HPDE6-E6E7 (cell line): ENCODE data around the gene NFIA.
A peak's percentile ranks its signal among the peaks of the same experiment; 100 is the strongest.
"Not testable (repeated sequence)": the region's sequence is repeated elsewhere in the genome, so short reads cannot be mapped to it uniquely, and the experiment has no call there.

Experiments used
- DNase-seq: peaks from one replicate; pipeline ENCODE4 v3.0.0; 2011; ENCODE audit warnings: missing footprints; ENCODE audit errors: extremely low spot score

Gene NFIA

DNA sequence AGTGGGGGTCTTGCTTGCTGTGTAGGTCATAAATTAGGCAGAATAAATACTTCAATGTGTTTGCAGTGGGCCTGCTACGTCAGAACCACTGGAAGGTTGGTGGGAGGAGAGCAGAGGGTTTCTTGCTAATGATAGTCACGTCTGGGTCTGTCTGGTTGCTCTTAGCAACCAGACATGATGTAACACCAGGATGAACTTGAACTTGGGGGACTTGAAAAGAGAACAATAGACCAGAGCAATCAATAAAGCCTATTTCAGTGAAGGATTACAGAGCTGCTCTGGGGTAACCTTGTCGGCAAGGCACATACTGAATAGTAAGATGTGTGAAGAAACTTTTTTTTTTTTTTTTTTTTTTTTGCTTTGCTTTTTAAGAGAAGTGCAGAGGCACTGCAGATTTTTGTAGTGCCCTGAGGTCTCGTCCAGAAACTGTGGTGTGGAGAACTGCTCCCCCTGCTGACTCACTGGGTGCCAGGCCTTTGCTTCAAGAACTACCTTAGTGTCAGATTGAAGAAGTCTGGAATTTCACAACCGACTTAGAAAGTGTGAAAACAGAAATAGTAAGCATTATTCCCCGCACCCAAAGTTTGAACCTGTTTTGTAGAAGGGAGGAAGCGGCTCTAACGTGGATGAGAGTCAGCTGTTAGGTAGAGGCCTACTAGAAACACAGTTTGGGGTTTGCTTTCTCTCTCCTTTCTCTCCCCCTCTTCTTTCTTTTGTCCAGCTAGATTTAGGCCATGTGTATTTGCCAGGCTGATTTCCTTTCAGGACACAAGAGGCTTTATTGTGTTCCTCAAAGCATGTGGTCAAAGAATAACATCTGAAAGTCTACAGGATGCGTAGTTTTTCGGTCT, 371.0 kb downstream of the NFIA start:
- peak; percentile 78 for DNase-seq

DNA sequence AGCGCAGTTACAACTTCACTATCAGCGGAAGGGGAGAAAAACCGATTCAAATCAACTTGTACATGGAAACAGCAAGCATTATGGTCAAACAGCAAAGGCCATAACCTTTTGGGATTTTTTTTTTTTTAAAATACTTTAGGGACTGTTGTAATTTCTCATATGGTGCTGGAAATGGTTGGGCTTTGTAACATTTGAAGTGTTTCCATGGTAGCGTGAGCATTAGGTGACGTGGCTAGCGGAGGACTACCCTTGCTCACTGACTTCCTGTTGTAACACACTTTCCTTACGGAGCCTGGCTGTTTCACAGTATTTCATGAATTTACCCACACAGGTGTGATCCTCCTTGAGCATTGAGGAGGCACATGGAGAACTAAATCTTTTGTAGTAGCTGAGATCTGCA, 373.0 kb downstream of the NFIA start:
- no peak for DNase-seq

DNA sequence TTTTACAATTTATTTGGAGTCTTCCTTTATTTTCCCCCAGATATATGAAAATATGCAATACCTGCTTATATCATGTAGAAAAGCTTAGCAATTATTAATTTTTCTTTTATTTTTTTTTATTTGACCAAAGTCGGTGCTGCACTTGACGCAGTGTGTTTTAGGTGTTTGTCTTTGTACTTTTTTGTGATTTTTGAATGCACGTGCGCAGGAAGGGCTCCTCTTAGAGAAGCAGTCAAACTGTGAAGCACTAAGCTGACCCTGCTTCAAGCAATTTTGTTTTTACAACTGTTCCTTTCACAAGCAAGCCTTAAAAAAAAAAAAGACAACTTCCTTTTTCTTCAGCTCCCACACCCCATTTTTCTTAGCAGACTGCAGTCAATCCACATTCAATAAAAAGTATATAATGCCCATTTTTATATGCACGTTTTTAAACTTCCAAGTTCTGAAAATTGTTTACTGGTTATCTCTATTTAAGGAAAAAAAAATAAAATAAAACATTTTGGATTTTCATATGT, 375.2 kb downstream of the NFIA start:
- DNase-seq, result no peak

DNA sequence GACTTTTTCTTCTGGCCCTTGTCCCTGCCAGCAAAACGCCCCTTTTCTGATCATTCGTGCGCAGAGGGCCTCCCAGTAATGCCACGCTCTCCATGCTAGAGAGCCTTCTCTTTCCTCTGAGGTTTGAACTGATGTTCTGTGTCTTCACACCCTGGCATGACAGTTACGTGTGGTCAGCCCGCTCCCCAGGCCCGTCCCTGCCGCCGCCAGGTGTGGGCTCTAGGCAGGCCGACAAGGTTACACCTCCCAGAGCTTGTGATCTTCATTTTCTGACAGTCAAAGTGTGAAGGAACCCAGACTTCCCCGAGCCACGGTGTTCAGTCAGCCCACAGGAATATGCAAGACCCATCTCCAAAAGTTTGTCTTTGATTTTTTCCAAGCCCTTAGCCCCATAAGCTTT, 377.0 kb downstream of the NFIA start:
- no peak for DNase-seq

DNA sequence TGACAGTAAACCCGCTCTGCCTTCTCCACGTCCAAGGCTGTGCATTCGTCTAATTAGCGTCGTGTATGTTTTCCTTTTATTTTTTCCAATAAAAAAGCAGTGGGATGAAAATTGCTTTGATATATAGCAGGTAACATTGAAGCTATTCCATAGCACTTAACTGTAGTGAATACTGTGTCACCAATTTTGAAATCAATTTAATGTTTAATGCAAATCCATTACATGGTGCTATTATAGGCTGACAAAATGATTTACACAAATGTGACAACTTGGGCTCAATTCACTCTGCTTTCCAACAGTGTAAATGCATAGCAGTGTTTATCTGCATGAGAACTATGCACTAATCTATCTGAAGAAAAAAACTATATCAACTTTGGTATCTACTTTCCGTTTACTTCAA, 377.8 kb downstream of the NFIA start:
- no peak for DNase-seq

DNA sequence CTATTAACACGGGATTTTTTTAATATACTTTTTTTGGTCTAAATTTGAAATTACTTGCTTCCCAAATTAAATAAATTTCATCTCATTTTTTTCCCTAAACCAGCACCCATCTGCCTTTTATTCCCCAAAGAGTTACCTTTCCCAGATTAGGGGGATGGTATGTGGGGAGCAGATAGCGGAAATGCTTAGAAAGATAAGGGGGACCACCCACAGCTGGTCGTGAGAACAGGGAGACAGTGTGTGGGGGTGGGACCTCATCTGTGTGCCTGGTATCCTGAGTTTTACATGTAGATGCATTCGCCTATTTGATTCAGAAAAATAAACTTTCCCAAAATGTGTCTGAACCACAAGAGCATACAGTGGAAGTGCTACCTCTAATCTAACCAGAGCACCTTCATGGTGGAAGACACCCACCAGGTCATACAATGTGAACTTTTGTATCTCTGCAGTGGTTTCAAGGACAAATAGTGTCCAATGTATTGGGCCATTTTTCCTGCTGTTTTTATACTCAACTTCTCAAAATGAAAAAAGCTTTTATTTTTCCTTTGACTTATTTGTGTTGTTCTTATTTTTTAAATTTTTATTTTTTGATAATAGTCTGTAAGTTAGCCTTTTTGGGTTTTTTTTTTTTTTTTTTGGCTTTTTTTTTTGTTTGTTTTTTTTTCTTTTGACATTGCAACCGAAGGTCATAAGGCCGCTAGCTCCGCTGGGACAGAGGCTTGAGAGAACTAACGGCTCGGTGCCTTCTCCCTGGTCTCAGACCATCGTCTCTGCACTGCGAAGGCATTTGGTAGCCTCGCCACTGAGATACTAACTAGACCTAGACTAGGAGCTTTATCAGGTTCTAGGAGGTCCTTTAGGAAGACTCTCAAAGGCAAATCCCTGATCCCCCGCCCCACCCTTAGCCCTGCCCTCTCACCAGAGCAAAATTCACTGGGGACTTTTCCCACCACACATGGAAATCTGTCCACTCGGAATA, 379.3 kb downstream of the NFIA start:
- DNase-seq, result no peak

DNA sequence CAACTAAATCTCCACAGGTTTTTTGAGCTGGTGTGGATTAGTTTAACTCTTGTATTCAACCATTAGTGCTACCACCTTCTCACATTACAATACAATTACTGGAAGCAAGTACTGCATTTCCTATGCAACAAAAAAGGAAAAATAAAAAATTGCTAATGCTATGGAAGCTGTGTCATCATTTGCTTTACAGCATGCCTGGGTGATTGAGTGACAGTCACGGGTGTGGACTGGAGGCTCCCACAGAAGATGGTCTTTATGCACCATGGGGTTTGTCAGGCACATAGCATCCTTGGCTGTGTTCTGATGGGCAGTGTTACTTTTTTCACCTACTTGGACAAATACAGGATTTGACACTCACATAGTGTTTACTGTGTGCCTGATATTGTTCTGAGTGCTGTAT, 380.3 kb downstream of the NFIA start:
- DNase-seq, result no peak

DNA sequence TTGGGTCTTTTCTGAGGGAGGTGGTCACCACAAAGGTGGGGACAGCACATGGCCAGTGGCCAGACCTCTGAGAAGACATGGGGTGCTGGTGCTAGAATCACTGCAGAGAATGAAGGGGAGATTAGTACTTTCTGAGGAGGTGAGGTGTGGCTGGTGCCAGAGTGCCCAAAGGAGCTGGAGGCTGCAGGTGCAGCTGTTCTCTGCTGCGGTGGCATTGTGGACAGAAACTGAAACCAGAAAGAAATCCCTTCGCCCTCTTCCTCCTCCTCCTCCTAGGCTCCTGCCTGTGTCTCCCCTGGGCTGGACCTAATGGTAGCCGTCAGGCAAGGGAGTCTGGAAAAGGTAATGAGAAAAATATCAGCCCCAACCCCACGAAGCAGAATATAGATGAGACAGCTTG, 380.9 kb downstream of the NFIA start:
- no peak for DNase-seq

DNA sequence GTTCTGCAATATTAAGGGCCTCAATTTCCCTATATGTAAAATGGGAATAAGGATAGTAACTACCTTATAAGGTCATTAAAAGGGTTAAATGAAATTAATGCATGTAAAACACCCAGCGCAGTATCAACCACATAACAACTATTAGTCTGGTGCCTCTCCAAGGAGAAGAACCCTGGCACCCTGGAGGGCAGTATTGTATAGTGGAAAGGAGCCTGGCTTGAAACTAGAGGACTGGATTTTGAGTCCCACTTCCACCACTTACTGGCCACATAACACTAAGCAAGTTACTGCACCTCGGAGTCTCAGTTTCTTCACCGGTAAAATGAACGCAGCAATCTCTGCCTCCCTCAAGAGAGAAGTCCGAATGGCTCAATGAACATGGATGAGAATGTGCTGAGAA, 385.5 kb downstream of the NFIA start:
- not testable (repeated sequence) for DNase-seq

DNA sequence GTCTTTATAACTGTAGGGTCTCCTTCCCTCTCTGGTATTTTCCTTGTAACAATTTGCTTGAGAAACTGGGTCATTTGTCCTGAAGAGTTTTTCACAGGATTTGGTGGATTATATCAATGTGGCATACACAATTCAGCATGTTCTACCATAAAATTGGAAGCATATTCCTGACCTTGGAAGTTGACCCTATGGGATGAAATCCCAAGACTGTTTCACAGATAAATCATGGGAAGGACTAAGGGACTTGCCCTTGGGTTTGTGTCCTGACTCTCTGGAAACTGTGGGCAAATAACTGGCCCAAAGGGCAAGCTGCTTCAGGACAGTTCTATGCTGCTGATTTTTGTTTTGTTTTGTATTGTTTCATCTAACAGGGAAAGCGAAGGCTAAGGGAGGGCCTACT, 387.0 kb downstream of the NFIA start:
- DNase-seq, result no peak

DNA sequence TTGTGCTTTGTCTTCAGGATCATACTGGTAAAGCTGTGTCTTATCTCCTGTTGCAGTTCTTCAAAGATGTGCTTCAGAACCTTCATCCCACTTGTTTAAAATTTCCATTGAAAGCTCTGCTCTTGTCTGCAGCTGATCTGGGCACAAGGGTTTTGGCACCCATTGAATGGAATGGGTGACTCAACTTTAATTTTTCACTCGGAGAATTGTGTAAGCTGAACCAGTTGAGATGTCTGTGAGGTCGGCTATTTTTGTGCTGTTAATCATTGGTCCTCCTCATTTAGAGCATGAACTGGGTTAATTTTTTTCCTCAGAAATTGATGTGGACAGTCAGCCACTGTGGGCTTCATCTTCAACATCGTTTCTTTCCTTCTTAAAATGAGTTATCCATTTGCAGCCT, 390.5 kb downstream of the NFIA start:
- no peak for DNase-seq

DNA sequence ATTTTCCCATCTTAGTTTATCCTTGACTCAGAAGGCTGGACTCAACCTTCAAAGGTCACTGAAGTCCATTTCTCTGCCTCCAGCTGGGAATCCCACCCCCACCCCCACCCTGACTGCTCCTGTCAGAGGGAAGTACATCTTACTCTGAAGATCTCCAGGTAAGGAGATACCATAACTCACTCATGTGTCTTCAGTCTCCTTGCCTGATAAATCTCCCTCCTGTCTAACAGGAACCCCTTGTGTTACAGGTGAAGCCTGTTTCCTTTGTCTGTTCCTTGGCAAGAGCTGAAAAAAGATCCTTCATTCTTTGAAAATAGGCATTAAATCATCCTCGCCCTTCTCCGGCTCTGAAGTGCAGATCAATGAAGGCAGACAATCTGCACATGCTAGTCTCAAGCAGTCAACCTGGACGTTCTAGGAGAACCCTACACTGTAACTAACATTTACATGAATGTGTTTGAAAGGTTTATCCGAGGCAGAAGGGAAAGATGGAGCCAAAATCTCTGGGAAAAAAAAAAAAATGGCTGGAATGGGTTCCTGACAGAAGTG, 392.0 kb downstream of the NFIA start:
- DNase-seq, result no peak

DNA sequence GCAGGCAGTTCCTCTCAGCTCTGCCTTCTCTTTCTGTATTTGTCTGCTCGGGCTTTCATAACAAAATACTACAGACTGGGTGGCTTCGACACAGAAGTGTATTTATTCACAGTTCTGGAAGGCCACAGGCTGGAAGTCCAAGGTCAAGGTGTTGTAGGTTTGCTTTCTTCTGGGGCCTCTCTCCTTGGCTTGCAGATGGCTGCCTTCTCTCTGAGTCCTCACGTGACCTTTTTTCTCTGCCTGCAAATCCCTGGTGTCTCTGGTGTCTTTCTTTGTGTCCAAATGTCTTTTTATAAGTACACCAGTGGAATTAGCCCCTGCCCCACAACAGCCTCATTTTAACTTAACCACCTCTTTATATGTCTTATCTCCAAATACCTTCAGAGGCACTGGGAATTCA, 392.6 kb downstream of the NFIA start:
- DNase-seq, result no peak

DNA sequence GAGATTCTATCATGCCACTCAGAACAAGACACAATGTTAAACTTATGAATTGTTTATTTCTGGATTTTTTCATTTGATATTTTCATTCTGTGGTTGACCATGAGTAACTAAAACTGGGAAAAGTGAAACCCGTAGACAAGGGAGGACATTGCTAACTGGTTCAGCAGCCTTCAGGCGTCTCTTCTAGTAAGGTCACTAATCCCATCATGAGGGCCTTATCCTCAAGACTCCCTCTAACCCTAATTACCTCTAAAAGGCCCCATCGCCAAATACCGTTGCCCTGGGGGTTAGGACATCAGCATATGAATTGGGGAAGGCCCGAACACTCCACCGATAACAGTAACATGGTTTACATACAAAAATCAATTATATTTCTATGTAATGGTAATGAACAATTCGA, 394.9 kb downstream of the NFIA start:
- DNase-seq, result no peak

DNA sequence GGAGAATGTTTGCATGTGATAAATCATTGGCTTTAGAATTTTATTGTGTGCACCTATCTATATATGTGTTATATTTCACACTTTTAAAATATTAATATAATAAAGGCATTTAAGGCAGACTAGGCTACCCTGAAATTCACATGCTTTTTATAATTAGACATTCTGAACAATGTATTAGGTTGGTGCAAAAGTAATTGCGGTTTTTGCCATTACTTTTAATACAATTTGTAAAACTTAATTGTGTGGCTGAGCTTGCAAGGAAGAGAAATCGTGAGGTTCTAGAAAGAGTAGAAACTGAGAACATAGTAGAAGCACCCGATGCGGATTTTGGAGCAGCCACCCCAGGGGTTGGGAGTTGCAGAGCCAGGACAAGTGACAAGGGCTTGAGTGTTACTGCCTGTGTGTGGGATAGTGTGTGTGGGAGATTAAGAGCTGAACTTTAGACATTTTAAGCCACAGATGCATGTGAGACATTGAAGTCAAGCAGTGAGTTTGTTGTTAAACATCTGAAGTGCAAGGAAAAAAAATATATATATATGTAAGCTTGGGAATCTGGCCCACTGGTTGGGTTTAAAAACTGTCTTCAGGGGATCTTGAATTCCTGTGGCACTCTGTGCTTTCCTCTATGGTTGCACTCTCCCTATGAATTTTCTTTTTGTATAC, 398.0 kb downstream of the NFIA start:
- no peak for DNase-seq

DNA sequence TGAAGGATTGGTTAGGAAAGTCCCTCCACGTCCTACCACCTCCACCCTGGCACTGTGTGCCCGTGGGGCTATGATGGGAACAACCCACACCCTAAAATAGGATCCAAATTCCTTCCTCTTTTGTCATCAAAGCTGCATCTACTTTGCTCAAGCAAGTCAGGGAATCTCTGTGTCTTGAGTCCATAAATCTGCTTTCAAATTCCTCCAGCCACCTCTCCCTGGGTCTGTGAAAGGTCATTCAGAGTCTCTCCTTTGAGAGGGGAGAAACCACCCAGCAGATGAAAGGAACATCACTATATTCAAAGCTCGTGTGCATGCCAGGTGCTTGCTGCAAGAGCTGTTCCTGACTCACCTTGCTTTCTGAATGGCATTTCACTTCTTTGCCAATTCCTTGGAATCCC, 399.0 kb downstream of the NFIA start:
- peak; percentile 34 for DNase-seq

DNA sequence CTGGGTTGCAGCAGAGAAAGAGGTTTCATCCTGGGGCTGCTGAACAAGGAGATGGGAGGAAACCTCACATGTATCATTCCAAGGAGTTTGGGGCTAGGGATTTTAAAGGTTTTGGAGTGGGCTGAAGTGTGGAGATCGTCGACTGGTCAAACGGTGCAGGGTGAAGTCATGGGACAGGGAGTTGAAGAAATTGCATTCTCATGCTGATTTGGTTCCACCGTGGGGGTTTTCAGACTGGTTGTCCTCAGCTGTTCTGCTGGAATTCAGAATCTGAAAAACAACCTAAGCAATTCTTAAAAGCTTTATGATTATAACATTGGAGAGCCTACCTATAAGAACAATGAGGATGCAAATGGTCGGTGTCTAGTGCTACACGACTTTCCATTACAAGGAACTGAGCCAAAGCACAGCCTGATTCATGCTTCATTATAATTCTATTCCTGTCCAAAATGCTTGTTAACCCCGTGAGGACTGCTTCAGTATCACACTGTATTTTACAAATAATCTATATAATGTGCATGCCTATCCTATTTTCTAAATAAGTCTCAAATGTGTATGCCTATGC, 399.9 kb downstream of the NFIA start:
- DNase-seq, result no peak

DNA sequence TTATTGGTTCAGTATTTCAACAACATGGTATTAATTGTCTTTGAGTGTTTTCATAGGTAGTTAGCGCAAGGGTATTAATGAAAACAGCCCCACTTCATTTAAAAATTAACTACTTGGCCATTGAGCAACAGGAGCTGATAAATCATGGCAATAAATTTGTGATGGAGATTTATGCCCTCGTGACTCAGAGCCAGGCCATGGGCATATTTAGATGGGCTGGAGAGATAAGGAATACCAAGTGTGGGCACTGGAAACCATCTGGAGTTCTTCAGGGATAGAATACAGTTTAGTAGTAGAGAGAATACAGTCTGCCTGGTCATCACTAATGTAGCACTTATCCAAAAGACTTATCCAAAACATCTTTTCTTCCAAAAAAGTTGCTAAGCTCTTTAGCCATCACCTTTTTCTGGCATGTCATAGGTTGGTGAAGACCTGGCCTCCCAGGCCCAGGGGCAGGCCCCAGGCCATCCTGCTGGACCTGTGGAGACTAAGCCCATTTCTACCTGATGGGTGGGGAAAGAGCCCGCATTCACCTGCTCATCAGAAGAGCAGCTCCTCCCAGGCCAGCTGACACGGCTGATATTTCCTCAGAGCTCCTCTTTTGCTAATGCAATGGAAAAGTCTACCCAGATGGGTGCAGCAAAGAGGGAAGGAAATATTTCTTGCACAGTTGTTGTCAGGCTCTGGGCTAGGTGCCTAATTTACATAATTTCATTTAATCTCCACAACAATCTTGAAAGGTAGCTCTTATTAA, 404.6 kb downstream of the NFIA start:
- DNase-seq, result no peak

DNA sequence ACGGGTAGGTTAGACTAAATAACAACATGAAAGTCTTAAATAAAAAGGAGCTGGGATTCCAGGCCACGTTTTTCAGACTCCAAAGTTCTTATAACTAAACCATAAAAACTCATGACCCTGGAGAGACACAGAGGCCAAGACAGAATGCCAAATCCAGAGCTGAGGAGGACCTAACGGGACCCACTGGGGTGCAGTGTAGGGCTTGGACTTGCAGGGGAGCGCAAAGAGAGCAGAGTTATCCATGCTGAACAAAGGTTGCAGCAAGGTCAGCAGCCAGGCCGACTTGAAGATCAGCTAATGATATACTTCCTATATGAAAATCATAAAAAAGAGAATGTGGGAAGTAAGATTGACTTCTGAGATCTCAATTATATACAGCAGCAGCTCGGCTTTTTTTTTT, 405.4 kb downstream of the NFIA start:
- DNase-seq, result no peak

DNA sequence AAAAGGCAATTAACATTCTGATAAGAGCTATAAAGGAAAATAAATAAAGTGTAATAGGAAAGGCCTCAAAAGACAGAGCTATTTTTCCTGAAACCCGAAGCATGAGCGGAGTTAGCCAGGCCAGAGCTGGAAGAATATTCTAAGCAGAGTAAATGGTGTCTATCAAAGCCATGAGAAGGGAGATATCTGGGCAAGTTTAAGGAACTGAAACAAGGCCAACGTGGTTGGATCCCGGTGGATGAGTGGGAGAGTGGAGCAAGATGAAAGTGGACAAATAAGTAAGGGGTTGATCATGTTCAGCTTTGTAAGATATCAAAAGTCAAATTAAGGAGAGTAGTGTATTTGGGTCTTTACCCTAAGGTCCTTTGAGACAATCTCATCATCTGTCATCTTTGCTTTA, 408.6 kb downstream of the NFIA start:
- DNase-seq, result no peak

DNA sequence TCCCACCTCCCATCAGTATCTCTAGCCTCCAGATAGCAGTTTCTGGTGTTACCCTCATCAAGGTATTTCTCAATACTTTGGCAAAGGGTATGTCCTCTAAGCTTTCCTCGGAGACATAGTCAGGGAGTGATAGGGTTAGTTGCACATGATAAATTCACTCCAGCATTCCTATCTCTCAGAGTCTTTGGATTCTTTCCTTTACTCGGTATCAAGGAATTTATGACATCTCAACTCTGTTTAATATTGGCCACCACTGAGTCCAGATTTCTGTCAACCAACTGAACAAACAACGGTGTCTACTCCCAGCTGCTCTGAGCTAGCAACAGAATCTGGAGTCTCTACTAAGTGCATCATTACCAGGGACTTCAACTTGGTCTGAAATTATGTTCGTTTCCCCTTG, 409.1 kb downstream of the NFIA start:
- DNase-seq, result no peak
